CD4-positive, alpha-beta T cell treated with Interleukin-6 for 4 hours (primary cell): ENCODE results near the gene ZCCHC10.
"Not testable (repeated sequence)": the region's sequence is repeated elsewhere in the genome, so short reads cannot be mapped to it uniquely, and the experiment has no call there.

Experiments used
- DNase-seq: peaks from one replicate; pipeline ENCODE4 v3.0.0-alpha.2; 2020; ENCODE audit warnings: mixed read lengths

ZCCHC10 gene

GRCh38 chr5:133041157-133041784 lies 14.9 kb upstream of the ZCCHC10 start:
- no peak for DNase-seq

GRCh38 chr5:133036677-133037076 lies 10.3 kb upstream of the ZCCHC10 start:
- not testable (repeated sequence) for DNase-seq

GRCh38 chr5:133035224-133035623 lies 8.9 kb upstream of the ZCCHC10 start:
- no peak for DNase-seq

GRCh38 chr5:133034064-133034463 lies 7.7 kb upstream of the ZCCHC10 start:
- no peak for DNase-seq

GRCh38 chr5:133032852-133033742 lies 6.7 kb upstream of the ZCCHC10 start:
- DNase-seq = no peak

- no peak for DNase-seq
Observed at GRCh38 chr5:133030343-133031005, 4.1 kb upstream of the ZCCHC10 start.

- no peak for DNase-seq
Observed at GRCh38 chr5:133029416-133029815, 3.1 kb upstream of the ZCCHC10 start.

GRCh38 chr5:133026664-133027153 lies 360 bp upstream of the ZCCHC10 start:
- no peak for DNase-seq

GRCh38 chr5:133019471-133019870 lies 6.9 kb downstream of the ZCCHC10 start:
- not testable (repeated sequence) for DNase-seq

GRCh38 chr5:133017964-133018363 lies 8.4 kb downstream of the ZCCHC10 start:
- DNase-seq = no peak

- no peak for DNase-seq
Observed at GRCh38 chr5:133015466-133015865, 10.9 kb downstream of the ZCCHC10 start.

- not testable (repeated sequence) for DNase-seq
Observed at GRCh38 chr5:133008455-133008854, 17.9 kb downstream of the ZCCHC10 start.

GRCh38 chr5:133006653-133007052 lies 19.7 kb downstream of the ZCCHC10 start:
- no peak for DNase-seq

GRCh38 chr5:132999246-132999645 lies 27.1 kb downstream of the ZCCHC10 start:
- no peak for DNase-seq

GRCh38 chr5:132998556-132998955 lies 27.8 kb downstream of the ZCCHC10 start:
- no peak for DNase-seq

GRCh38 chr5:132996307-132996706 lies 30.0 kb downstream of the ZCCHC10 start:
- no peak for DNase-seq

GRCh38 chr5:132987531-132988408 lies 38.6 kb downstream of the ZCCHC10 start:
- DNase-seq = no peak

- DNase-seq = not testable (repeated sequence)
Observed at GRCh38 chr5:132982971-132983370, 43.4 kb downstream of the ZCCHC10 start.

GRCh38 chr5:132981288-132981687 lies 45.1 kb downstream of the ZCCHC10 start:
- DNase-seq = no peak

GRCh38 chr5:132979976-132980375 lies 46.4 kb downstream of the ZCCHC10 start:
- DNase-seq = no peak

GRCh38 chr5:132979367-132979940 lies 46.9 kb downstream of the ZCCHC10 start:
- DNase-seq = no peak

- DNase-seq = no peak
Observed at GRCh38 chr5:132976852-132977251, 49.5 kb downstream of the ZCCHC10 start.
